NT2/D1 (cell line): Measurements from ENCODE around the gene NAXD.

Experiments
- SUZ12 ChIP-seq: IDR thresholded peaks from 2 replicates; pipeline ENCODE4 v1.6.1; 2011; ENCODE audit not compliant: insufficient read length, insufficient read depth; ENCODE audit errors: extremely low read depth
- YY1 ChIP-seq: IDR thresholded peaks from 2 replicates; pipeline ENCODE4 v1.6.1; 2011; ENCODE audit not compliant: insufficient read length, insufficient read depth
- ZNF274 ChIP-seq: IDR thresholded peaks from 2 replicates; pipeline ENCODE4 v1.6.1; 2011; ENCODE audit warnings: mild to moderate bottlenecking, low read depth, low read length

DNA sequence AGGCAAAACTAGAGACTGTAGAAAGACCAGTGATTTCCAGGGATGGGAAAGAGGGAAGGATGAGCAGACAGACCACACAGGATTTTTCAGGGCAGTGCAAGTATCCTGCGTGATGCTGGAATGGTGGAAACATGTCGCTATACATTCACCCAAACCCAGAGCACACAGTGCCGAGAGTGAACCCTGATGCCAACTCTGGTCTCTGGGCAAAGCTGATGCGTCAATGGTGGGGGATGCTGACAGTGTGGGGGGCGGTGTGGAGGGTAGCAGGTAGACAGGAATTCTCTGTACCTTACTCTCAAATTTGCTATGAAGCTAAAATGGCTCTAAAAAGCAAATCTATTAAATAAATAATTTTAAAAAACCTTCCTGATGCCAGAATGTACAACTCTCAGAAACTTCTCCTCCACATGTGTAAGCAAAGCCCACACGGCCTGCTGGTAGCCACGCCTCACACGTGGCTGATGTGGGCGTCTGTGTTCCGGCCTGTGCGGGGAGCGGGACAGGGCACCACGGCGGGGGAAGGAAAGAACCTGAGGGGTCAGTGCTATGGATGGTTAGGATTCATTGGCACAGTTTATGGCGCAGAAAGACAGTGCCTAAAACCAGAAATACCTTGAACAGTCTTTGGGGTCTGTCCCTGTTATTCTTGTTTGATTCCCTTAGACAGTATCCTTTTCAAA, 66.7 kb downstream of the NAXD start:
- TF ChIP-seq ZNF274, result no peak
- no peak for TF ChIP-seq YY1
- TF ChIP-seq SUZ12, result no peak
